Hypothalamus (tissue), 51 donors: ENCODE results near the gene RWDD3.

ENCODE experiments used
- DNase-seq, 51 donors: peaks; one replicate each; lab custom pipeline; 2025; lab: John Stamatoyannopoulos, UW

Gene RWDD3

GRCh38 chr1:95233737-95234500 lies at the start of gene RWDD3:
TSS of gene RWDD3 (plus strand) at chr1:95234210. CDS start at chr1:95234231, 21 bp downstream.
- peak; percentile 48 to 96 (median 86) for DNase-seq

- DNase-seq: no peak
These were observed 47.9 kb upstream of the RWDD3 start for GRCh38 chr1:95186149-95186548.

- no peak for DNase-seq
These were observed 40.4 kb upstream of the RWDD3 start for GRCh38 chr1:95193591-95193990.

- no peak for DNase-seq
These were observed 39.0 kb upstream of the RWDD3 start for GRCh38 chr1:95195046-95195445.

- no peak for DNase-seq
These were observed 38.0 kb upstream of the RWDD3 start for GRCh38 chr1:95196017-95196416.

GRCh38 chr1:95197616-95198252 lies 36.3 kb upstream of the RWDD3 start:
- no peak for DNase-seq

- no peak for DNase-seq
These were observed 32.1 kb upstream of the RWDD3 start for GRCh38 chr1:95201905-95202304.

GRCh38 chr1:95203908-95204437 lies 30.0 kb upstream of the RWDD3 start:
- no peak for DNase-seq

GRCh38 chr1:95206514-95206913 lies 27.5 kb upstream of the RWDD3 start:
- no peak for DNase-seq

GRCh38 chr1:95207223-95207935 lies 26.6 kb upstream of the RWDD3 start:
- DNase-seq: no peak

- no peak for DNase-seq
These were observed 25.1 kb upstream of the RWDD3 start for GRCh38 chr1:95208876-95209275.

- DNase-seq: no peak
These were observed 24.7 kb upstream of the RWDD3 start for GRCh38 chr1:95209291-95209690.

GRCh38 chr1:95216292-95216990 lies 17.6 kb upstream of the RWDD3 start:
- no peak for DNase-seq

- no peak for DNase-seq
These were observed 16.6 kb upstream of the RWDD3 start for GRCh38 chr1:95217371-95217770.

- no peak for DNase-seq
These were observed 14.6 kb upstream of the RWDD3 start for GRCh38 chr1:95219407-95219806.

GRCh38 chr1:95221306-95221705 lies 12.7 kb upstream of the RWDD3 start:
- no peak for DNase-seq

- no peak for DNase-seq
These were observed 11.4 kb upstream of the RWDD3 start for GRCh38 chr1:95222629-95223028.

- no peak for DNase-seq
These were observed 10.9 kb upstream of the RWDD3 start for GRCh38 chr1:95223110-95223509.

- DNase-seq: no peak
These were observed 7.0 kb upstream of the RWDD3 start for GRCh38 chr1:95226781-95227660.

- peak in 4 of 51 donors; percentile 6 to 52 (median 17) for DNase-seq
These were observed 5.0 kb upstream of the RWDD3 start for GRCh38 chr1:95229037-95229436.
